Posterior vena cava (tissue), 2 donors: ENCODE data around the gene SORCS2. TPM values are rescaled to one million over a fixed set of nuclear protein-coding genes. Genes with fewer than 3 reads are reported as not detected.

Source experiments
- DNase-seq: peaks from one replicate; pipeline ENCODE4 v3.0.0-alpha.2; 2020; ENCODE audit warnings: low spot score
- intact Hi-C, 2 donors: fragments of 100-400 bp; cut with DNase I; formaldehyde crosslinking; loops; one replicate each; pipeline versions ENCODE4 v1.14.1 to v1.14.2; 2022 to 2023
- microRNA-seq, 2 donors: library from miRNA; unstranded; fragments of <30 nt; microRNA quantifications; one replicate each; pipeline ENCODE4 v1.2.0, GENCODE V29; 2020 to 2021; ENCODE audit warnings: borderline microRNAs expressed in 2 of 2
- total RNA-seq, 2 donors: library from RNA; stranded (reverse); fragmentation: NEBNext Ultra II Directional; extraction: Animal tissue kit (Norgen Biotek cat#: 25700); gene quantifications; one replicate each; pipeline ENCODE4 v1.2.1, GENCODE V29; 2021
- donor health status: DM: yes; HTN: yes; CAD: no.
- donor health status: DM: yes; HTN: yes; CAD: no.

Gene SORCS2
- total RNA-seq, 2 donors from 2014 or later, result 5.0 to 11.9 TPM

- intact Hi-C loops, result no loop called here
- peak; percentile 62 for DNase-seq
These were observed 596.5 kb downstream of the SORCS2 start for GRCh38 chr4:7788694-7789425.

- intact Hi-C loops, result no loop called here
- DNase-seq, result no peak
These were observed 597.7 kb downstream of the SORCS2 start for GRCh38 chr4:7790023-7790422.

GRCh38 chr4:7790999-7791398, 598.7 kb downstream of the SORCS2 start:
- intact Hi-C loops, result no loop called here
- DNase-seq, result no peak

Small RNA genes lying within 50 kb of the gene (microRNA-seq; reads per million reads assigned to microRNA genes)
- 0 reads per million in 2 donors for gene MIR4274
- 0.52 to 0.65 reads per million in 2 donors for gene MIR4798

Other genes with a start within 250 kb of the SORCS2 start
- gene TADA2B, start 149.2 kb upstream of the SORCS2 start, total RNA-seq, result 10 to 100 TPM; 16.8 to 19.7 TPM
- 10 to 100 TPM; 22.2 to 22.6 TPM for gene GRPEL1, start 124.5 kb upstream of the SORCS2 start, total RNA-seq
- gene PSAPL1, start 242.4 kb downstream of the SORCS2 start, total RNA-seq, result not detected